ENCODE results near the gene FRMPD1.

FRMPD1 gene

DNA sequence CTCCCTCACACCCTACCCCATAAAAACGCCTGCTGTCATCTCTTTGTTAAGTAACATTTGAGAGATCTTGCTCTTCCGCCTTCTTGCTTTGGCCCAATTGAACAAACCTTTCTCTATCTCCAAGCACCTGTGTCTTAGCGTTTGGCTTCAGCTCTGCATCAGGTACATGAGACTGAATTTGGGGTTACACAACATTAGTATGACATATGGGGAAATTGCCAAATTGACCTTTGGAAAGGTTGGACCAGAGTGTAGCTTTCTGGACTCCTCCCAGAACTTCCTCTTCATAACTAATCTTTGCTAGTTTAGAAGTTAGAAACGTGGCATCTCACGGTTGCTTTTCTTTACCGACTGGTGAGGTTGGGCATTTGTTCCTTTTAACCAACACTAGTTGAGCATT, 137.6 kb downstream of the FRMPD1 start:
- no peak for DNase-seq

GRCh38 chr9:37790096-37790495, 139.3 kb downstream of the FRMPD1 start:
- DNase-seq, result no peak

- no peak for DNase-seq
Measured at GRCh38 chr9:37792122-37792521, 141.4 kb downstream of the FRMPD1 start.

DNA sequence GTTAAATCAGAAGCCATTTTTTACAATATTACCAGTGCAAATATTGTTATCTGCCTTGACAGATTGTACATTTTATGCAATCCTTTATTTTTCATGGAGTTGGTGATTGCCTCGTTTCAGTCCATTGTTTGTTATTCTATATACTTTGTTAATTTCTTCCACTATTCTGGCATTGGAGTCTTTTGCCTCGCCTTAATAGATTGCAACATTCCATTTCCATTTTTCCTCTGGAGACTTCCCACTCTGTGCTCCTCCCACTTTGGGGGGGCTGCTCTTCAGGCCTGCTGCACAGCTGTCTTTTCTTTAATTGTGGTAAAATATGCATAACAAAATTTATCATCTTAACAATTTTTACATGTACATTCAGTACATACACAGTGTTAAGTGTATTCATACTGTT, 145.5 kb downstream of the FRMPD1 start:
- no peak for DNase-seq

Data from activated CD4-positive, alpha-beta T cell treated with anti-CD3 and anti-CD28 coated beads for 48 hours (primary cell).